ENCODE measurements around the gene NUP155. TPM values are rescaled to one million over a fixed set of nuclear protein-coding genes. Genes with fewer than 3 reads are reported as not detected.

NUP155 gene
- total and polyA plus RNA-seq, 2 of the 4 experiments (the other 2 are of a cell fraction), result 7.5 to 43.9 TPM

GRCh38 chr5:37255774-37256358, 115.0 kb downstream of the NUP155 start:
- H3K9me3 ChIP-seq (ENCODE audit: control insufficient read depth, insufficient read depth, low read length), result no peaks in the 10 kb centered on the region
- H3K9ac ChIP-seq (ENCODE audit: low read depth, low read length), result no peak overlapping the region
- TF ChIP-seq ELK1 (IDR thresholded peaks at IDR 0.05; ENCODE audit: borderline replicate concordance, low read depth, low read length), result no peak
- TF ChIP-seq CHD1 (IDR thresholded peaks at IDR 0.05; ENCODE audit: low read depth, low read length), result no peak
- TF ChIP-seq BHLHE40 (IDR thresholded peaks at IDR 0.05; ENCODE audit: low read depth, low read length), result no peak
- TF ChIP-seq USF2 (IDR thresholded peaks at IDR 0.05; ENCODE audit: low read depth, low read length), result no peak
- TF ChIP-seq SMC3 (IDR thresholded peaks at IDR 0.05; ENCODE audit: low read depth, low read length), result no peak
- H3K4me1 ChIP-seq (ENCODE audit: control insufficient read depth, insufficient read depth, low read length), result no peaks in the 10 kb centered on the region
- H3K79me1 ChIP-seq (ENCODE audit: low read depth in 1 of 2, low read length in 2 of 2), result no peaks in the 10 kb centered on the region
- no peak overlapping the region for H3K56ac ChIP-seq (ENCODE audit: extremely low read depth, insufficient read depth, low read length)
- no peak overlapping the region for H4K5ac ChIP-seq (ENCODE audit: low read depth, low read length)
- in situ Hi-C loops (cut with MboI; ENCODE audit: low sequenced_read_pairs) (no loop called here), intact Hi-C loops (cut with micrococcal nuclease) (no loop called here), dilution Hi-C loops (cut with HindIII; ENCODE audit: low sequenced_read_pairs, unreplicated experiment) (no loop called here)
- BruUV-seq (replicated peaks), result no TSS peak
- H2BK20ac ChIP-seq (ENCODE audit: low read depth, low read length), result no peak overlapping the region
- DNase-seq, result no peak
- H3K4ac ChIP-seq (ENCODE audit: low read depth, low read length), result no peak overlapping the region
- H2AFZ ChIP-seq (replicated peaks; ENCODE audit: low read length, poor library complexity), result no peak overlapping the region
- no peaks in the 10 kb centered on the region for H3K36me3 ChIP-seq (ENCODE audit: control insufficient read depth, insufficient read depth, low read length)
- no peak overlapping the region for H3K4me2 ChIP-seq (ENCODE audit: low read depth, low read length)
- H2AK5ac ChIP-seq (ENCODE audit: low read depth, low read length), result no peak overlapping the region
- H3K4me3 ChIP-seq (ENCODE audit: insufficient read depth, low read depth, low read length), result no peak overlapping the region
- H4K20me1 ChIP-seq (ENCODE audit: insufficient read depth, low read length), result no peaks in the 10 kb centered on the region
- no CpG with 5 or more reads among the region's 4 CpGs for WGBS, 2 experiments (ENCODE audit: extremely low coverage in 2 of 2, insufficient read length in 1 of 2)
- H4K91ac ChIP-seq (ENCODE audit: insufficient read depth, low read depth, low read length), result no peak overlapping the region
- ChIA-PET CTCF (no interaction called here), POLR2A (ENCODE audit: unreplicated experiment) (no interaction called here)
- no peak overlapping the region for H3K18ac ChIP-seq (ENCODE audit: low read depth, low read length)
- no peak overlapping the region for H2BK5ac ChIP-seq (ENCODE audit: low read depth, low read length, poor library complexity, severe bottlenecking)
- no peak overlapping the region for H4K8ac ChIP-seq (ENCODE audit: low read depth in 2 of 2, low read length in 2 of 2)
- H2BK120ac ChIP-seq (ENCODE audit: low read depth, low read length), result no peak overlapping the region
- no peaks in the 10 kb centered on the region for H3K27me3 ChIP-seq (ENCODE audit: control insufficient read depth, insufficient read depth, low read length)
- no peak overlapping the region for H3K27ac ChIP-seq (ENCODE audit: insufficient read depth, low read length)
- ATAC-seq (ENCODE audit: low read depth), result no peak
- no peak overlapping the region for H2BK15ac ChIP-seq (ENCODE audit: low read depth, low read length)
- no peak overlapping the region for H2AK9ac ChIP-seq (replicated peaks; ENCODE audit: low read depth, low read length, poor library complexity)
- H3K23ac ChIP-seq (ENCODE audit: low read depth, low read length), result no peak overlapping the region
- no peaks in the 10 kb centered on the region for H3K9me1 ChIP-seq (ENCODE audit: insufficient read depth, low read length)
- no peak overlapping the region for H3K14ac ChIP-seq (replicated peaks; ENCODE audit: low read depth, low read length)

Data from IMR-90 (cell line).